ENCODE results near the gene SAMD4B.

SAMD4B gene

GRCh38 chr19:39341129-39341718 is 997 bp upstream of the SAMD4B start:
- TF ChIP-seq CTCF (IDR thresholded peaks at IDR 0.05; ENCODE audit: low read depth, low read length) = no peak
- DNase-seq (ENCODE audit: extremely low read depth, low read depth) = no peak

GRCh38 chr19:39342647-39343305 is 555 bp downstream of the SAMD4B start:
- DNase-seq (ENCODE audit: extremely low read depth, low read depth) = no peak
- TF ChIP-seq CTCF (IDR thresholded peaks at IDR 0.05; ENCODE audit: low read depth, low read length) = no peak

GRCh38 chr19:39345956-39346355 is 3.7 kb downstream of the SAMD4B start:
- no peak; the same call in 1 of the 2 replicates for TF ChIP-seq CTCF (IDR thresholded peaks at IDR 0.05; ENCODE audit: low read depth, low read length)
- no peak for DNase-seq (ENCODE audit: extremely low read depth, low read depth)

- TF ChIP-seq CTCF (IDR thresholded peaks at IDR 0.05; ENCODE audit: low read depth, low read length) = no peak
- DNase-seq (ENCODE audit: extremely low read depth, low read depth) = no peak
These were observed 5.3 kb downstream of the SAMD4B start for GRCh38 chr19:39347332-39348164.

GRCh38 chr19:39349326-39349725 is 7.1 kb downstream of the SAMD4B start:
- no peak for TF ChIP-seq CTCF (IDR thresholded peaks at IDR 0.05; ENCODE audit: low read depth, low read length)
- DNase-seq (ENCODE audit: extremely low read depth, low read depth) = no peak

- DNase-seq (ENCODE audit: extremely low read depth, low read depth) = no peak
These were observed 7.9 kb downstream of the SAMD4B start for GRCh38 chr19:39350156-39350555.

More at GRCh38 chr19:39350156-39350555, 7.9 kb downstream of the SAMD4B start:
- TF ChIP-seq CTCF (IDR thresholded peaks at IDR 0.05; ENCODE audit: low read depth, low read length) = no peak
